ENCODE results near the gene ZNF317. TPM values are rescaled to one million over a fixed set of nuclear protein-coding genes. Genes with fewer than 3 reads are reported as not detected.

ZNF317 gene
- total and polyA plus RNA-seq, 7 donors, result 13.7 to 23.6 (median 14.6) TPM

DNA sequence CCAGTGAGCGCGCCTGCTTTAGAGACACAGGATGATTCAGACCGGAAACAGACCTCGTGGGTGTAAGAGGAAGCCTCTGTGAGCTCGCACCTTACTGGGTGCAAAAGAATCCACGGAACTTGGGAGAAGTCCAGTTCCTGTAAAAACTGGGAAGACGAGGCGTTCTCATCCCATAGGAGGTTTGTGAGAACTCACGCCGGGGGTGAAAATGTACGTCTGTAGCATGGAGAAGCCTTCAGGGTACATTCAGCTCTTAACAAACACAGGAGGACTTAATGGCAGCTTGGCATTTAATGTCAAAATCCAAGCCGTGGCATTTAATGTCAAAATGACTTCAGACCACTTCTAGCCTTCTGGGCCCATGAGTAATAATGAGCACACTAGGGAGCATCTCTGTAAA lies 21.2 kb downstream of the ZNF317 start:
- Histone ChIP-seq H3K27ac (no peak overlapping the region), H3K27me3 (ENCODE audit: insufficient read depth in 3 of 3, low read length in 2 of 3) (no peaks in the 10 kb centered on the region), H3K4me3 (no peak overlapping the region), H3K4me1 (no peaks in the 10 kb centered on the region), H3K36me3 (ENCODE audit: insufficient read depth in 1 of 2, low read depth in 1 of 2) (peaks cover 36 to 92% of the 10 kb centered on the region in 2 donors), H3K9me3 (peaks cover 22% of the 10 kb centered on the region)
- intact Hi-C loops (cut with DNase I), result no loop called here
- WGBS, 3 donors, result 98 to 99% (median 99%) methylated on average over 12 of the region's 12 CpGs
- DNase-seq, result no peak
- TF ChIP-seq, protein P1, sequence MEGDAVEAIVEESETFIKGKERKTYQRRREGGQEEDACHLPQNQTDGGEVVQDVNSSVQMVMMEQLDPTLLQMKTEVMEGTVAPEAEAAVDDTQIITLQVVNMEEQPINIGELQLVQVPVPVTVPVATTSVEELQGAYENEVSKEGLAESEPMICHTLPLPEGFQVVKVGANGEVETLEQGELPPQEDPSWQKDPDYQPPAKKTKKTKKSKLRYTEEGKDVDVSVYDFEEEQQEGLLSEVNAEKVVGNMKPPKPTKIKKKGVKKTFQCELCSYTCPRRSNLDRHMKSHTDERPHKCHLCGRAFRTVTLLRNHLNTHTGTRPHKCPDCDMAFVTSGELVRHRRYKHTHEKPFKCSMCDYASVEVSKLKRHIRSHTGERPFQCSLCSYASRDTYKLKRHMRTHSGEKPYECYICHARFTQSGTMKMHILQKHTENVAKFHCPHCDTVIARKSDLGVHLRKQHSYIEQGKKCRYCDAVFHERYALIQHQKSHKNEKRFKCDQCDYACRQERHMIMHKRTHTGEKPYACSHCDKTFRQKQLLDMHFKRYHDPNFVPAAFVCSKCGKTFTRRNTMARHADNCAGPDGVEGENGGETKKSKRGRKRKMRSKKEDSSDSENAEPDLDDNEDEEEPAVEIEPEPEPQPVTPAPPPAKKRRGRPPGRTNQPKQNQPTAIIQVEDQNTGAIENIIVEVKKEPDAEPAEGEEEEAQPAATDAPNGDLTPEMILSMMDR (IDR thresholded peaks at IDR 0.05), result no peak
- no peak for ATAC-seq

- TF ChIP-seq, protein P1 (IDR thresholded peaks at IDR 0.05), result no peak
- intact Hi-C loops (cut with DNase I), result no loop called here
- Histone ChIP-seq H3K4me1 (no peaks in the 10 kb centered on the region), H3K27me3 (ENCODE audit: insufficient read depth in 3 of 3, low read length in 2 of 3) (no peaks in the 10 kb centered on the region), H3K36me3 (ENCODE audit: insufficient read depth in 1 of 2, low read depth in 1 of 2) (peaks cover 27 to 64% of the 10 kb centered on the region in 2 donors), H3K9me3 (peaks cover 22% of the 10 kb centered on the region), H3K27ac (no peak overlapping the region), H3K4me3 (no peak overlapping the region)
- no peak for DNase-seq
- no peak for ATAC-seq
- WGBS, 3 donors, result 97% methylated on average over 3 of the region's 3 CpGs
These were observed 25.1 kb downstream of the ZNF317 start for GRCh38 chr19:9165261-9165660.

DNA sequence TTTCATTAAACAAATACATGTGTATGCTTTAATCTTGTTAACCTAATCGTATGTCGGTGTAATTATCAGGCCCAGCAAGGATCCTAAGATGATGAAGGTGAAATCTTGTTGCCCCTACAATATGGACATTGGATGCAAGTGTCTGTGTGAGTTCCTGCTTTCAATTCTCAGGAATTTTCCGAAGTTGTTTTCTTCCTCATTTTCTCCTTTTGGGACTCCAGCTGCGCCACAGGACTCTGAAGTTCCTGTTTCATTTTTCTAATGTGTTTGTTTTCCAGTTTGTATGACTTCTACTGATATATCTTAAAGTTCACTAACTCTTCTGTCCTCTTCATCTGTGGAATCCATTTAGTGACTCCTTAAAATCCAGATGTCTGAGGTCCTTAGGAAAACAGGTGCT lies 26.6 kb downstream of the ZNF317 start:
- H3K36me3 ChIP-seq (ENCODE audit: insufficient read depth in 1 of 2, low read depth in 1 of 2), result peaks cover 12 to 48% of the 10 kb centered on the region in 2 donors
- no peak for ATAC-seq

GRCh38 chr19:9171393-9171991 lies 31.3 kb downstream of the ZNF317 start:
- WGBS, 3 donors, result 69 to 74% (median 71%) methylated on average over 6 of the region's 6 CpGs
- no peak for DNase-seq
- H3K27me3 ChIP-seq (ENCODE audit: insufficient read depth in 3 of 3, low read length in 2 of 3), result no peaks in the 10 kb centered on the region
- peak in 1 of 4 donors; percentile 15 for ATAC-seq
- H3K9me3 ChIP-seq, result no peaks in the 10 kb centered on the region
- H3K4me3 ChIP-seq, result no peak overlapping the region
- H3K36me3 ChIP-seq (ENCODE audit: insufficient read depth in 1 of 2, low read depth in 1 of 2), result peaks cover 0 to 9% of the 10 kb centered on the region in 2 donors
- H3K27ac ChIP-seq, result no peak overlapping the region
- H3K4me1 ChIP-seq, result no peaks in the 10 kb centered on the region
- TF ChIP-seq, protein P1 (IDR thresholded peaks at IDR 0.05), result no peak
- intact Hi-C loops (cut with DNase I), result no loop called here

More for the DNA sequence above, 26.6 kb downstream of the ZNF317 start:
- WGBS, 3 donors, result 76 to 96% (median 94%) methylated on average over 4 of the region's 4 CpGs
- Histone ChIP-seq H3K27me3 (ENCODE audit: insufficient read depth in 3 of 3, low read length in 2 of 3) (no peaks in the 10 kb centered on the region), H3K9me3 (peaks cover 6% of the 10 kb centered on the region), H3K4me3 (no peak overlapping the region), H3K27ac (no peak overlapping the region), H3K4me1 (no peaks in the 10 kb centered on the region)
- TF ChIP-seq, protein P1 (IDR thresholded peaks at IDR 0.05), result no peak
- DNase-seq, result no peak
- intact Hi-C loops (cut with DNase I), result no loop called here

DNA sequence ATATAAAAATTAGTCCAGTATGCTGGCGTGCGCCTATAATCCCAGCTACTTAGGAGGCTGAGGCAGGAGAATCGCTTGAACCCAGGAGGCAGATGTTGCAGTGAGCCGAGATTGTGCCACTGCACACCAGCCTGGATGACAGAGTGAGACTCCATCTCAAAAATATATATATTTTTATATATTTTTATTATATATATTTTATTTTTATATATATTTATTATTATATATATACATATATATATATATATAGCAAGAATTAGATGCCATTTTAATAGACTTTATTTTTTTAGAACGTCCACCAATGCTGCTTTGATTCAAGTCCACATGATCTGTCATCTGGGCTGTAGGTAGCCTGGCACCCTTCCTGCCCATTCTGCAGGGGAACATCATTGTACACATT lies 35.1 kb downstream of the ZNF317 start:
- Histone ChIP-seq H3K36me3 (ENCODE audit: insufficient read depth in 1 of 2, low read depth in 1 of 2) (no peaks in the 10 kb centered on the region), H3K4me1 (no peaks in the 10 kb centered on the region), H3K27me3 (ENCODE audit: insufficient read depth in 3 of 3, low read length in 2 of 3) (no peaks in the 10 kb centered on the region), H3K27ac (no peak overlapping the region), H3K9me3 (no peaks in the 10 kb centered on the region), H3K4me3 (no peak overlapping the region)
- intact Hi-C loops (cut with DNase I), result no loop called here
- 90 to 95% (median 93%) methylated on average over 5 of the region's 5 CpGs for WGBS, 3 donors
- TF ChIP-seq, protein P1 (IDR thresholded peaks at IDR 0.05), result no peak
- no peak for ATAC-seq
- no peak for DNase-seq

All from psoas muscle (tissue), 8 donors.